Gastroesophageal sphincter (tissue), 4 donors: ENCODE data around the gene IFT88. TPM values are rescaled to one million over a fixed set of nuclear protein-coding genes. Genes with fewer than 3 reads are reported as not detected.

ENCODE experiments used
- ATAC-seq: fragments of 150-250 bp; one replicate; pipeline ENCODE4 v1.9.1; 2016; ENCODE audit warnings: mild to moderate bottlenecking, moderate library complexity
- H3K27ac ChIP-seq, 4 donors: fragments of 200-600 bp; sonication (generic) in 3 of 4; 1 replicate in 3 of 4; 2 replicates in 1 of 4; pipeline ENCODE4 v1.5.1; 2016 to 2019
- H3K27me3 ChIP-seq: fragments of 200-600 bp; sonication (generic); one replicate; pipeline ENCODE4 v1.5.1; 2019
- H3K36me3 ChIP-seq, 2 donors: fragments of 200-600 bp; sonication (generic); one replicate each; pipeline ENCODE4 v1.5.1; 2019; ENCODE audit warnings: control low read depth in 1 of 2
- H3K4me1 ChIP-seq, 3 donors: fragments of 200-600 bp; sonication (generic); 1 replicate in 2 of 3; 2 replicates in 1 of 3; pipeline ENCODE4 v1.5.1; 2016 to 2019; ENCODE audit warnings: control low read depth in 2 of 3
- H3K4me3 ChIP-seq, 2 donors: fragments of 200-600 bp; sonication (generic); one replicate each; pipeline ENCODE4 v1.5.1; 2019; ENCODE audit warnings: mild to moderate bottlenecking in 1 of 2, moderate library complexity in 1 of 2
- H3K9me3 ChIP-seq, 3 donors: fragments of 200-600 bp; sonication (generic); one replicate each; pipeline ENCODE4 v1.5.1; 2017 to 2019; ENCODE audit warnings: control low read depth in 2 of 3
- EP300 ChIP-seq: sonication (generic); formaldehyde crosslinking; IDR thresholded peaks from one replicate; pipeline ENCODE4 v1.6.1; 2017; ENCODE audit warnings: antibody characterized with exemption, mild to moderate bottlenecking
- POLR2A ChIP-seq, 2 donors: fragments of 450-650 bp; IDR thresholded peaks; one replicate each; pipeline ENCODE4 v1.6.1; 2017; ENCODE audit warnings: antibody characterized with exemption in 2 of 2, mild to moderate bottlenecking in 2 of 2, moderate library complexity in 1 of 2
- POLR2AphosphoS5 ChIP-seq: sonication (generic); formaldehyde crosslinking; IDR thresholded peaks from one replicate; pipeline ENCODE4 v1.6.1; 2017; ENCODE audit warnings: antibody characterized with exemption
- WGBS, 2 donors: methylation state at CpG; one replicate each; pipeline ENCODE4 v1.1.5; 2018; ENCODE audit warnings: low coverage in 1 of 2; 5-methylcytosine and 5-hydroxymethylcytosine counted together
- total RNA-seq, 4 donors: library from RNA; depleted of rRNA; stranded (reverse); fragments of >200 nt; gene quantifications; one replicate each; pipeline ENCODE4 v1.1.0, GENCODE V29; 2016
- TF ChIP-seq, protein P1 (sequence below), 4 experiments: fragments of 200-600 bp in 2 of 4; fragments of 450-650 bp in 2 of 4; sonication (generic) in 1 of 4; IDR thresholded peaks; one replicate each; pipeline ENCODE4 v1.5.1; 2017 to 2019; ENCODE audit warnings: antibody characterized with exemption in 4 of 4, mild to moderate bottlenecking in 2 of 4, moderate library complexity in 2 of 4

IFT88 gene
- total RNA-seq, 4 donors from 2014 or later: 9.1 to 21.2 (median 13.2) TPM

DNA sequence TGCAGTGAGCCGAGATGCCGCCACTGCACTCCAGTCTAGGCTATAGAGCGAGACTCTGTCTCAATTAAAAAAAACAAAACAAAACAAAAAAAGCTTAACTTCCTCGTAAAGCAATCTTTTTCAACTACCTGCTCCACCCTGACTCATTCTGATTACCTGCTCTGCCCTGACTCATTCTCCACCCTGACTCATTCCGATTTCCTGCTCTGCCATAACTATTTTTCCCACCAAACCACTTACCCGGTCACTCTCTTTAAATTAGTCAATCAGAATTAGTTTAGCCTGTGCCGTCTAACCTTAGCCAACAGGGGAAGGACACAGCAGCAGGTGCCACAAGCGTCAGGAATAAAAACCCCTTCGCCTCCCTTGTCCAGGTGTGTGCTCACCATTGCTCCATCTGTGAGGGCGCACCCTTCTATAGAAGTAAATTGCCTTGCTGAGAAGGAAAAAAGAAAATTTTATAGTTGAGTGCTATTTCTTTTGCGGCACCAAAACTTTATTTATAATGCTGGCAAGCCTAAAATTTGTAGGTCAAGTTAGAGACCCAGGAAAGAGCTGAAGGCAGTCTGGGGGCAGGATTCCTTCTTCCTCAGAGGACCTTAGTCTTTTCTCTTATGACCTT lies 1.7 kb upstream of the IFT88 start:
- ATAC-seq: no peak
- Histone ChIP-seq H3K4me3 (no peak overlapping the region), H3K36me3 (no peaks in the 10 kb centered on the region), H3K27ac (no peak overlapping the region), H3K4me1 (peaks cover 0 to 11% (median 5%) of the 10 kb centered on the region in 3 donors), H3K9me3 (no peaks in the 10 kb centered on the region), H3K27me3 (no peaks in the 10 kb centered on the region)
- WGBS, 2 donors: 96% methylated on average over 8 to 11 of the region's 11 CpGs
- no peak for TF ChIP-seq EP300
- TF ChIP-seq POLR2A (IDR thresholded peaks at IDR 0.05): no peak
- TF ChIP-seq POLR2AphosphoS5: no peak
- TF ChIP-seq, protein P1, sequence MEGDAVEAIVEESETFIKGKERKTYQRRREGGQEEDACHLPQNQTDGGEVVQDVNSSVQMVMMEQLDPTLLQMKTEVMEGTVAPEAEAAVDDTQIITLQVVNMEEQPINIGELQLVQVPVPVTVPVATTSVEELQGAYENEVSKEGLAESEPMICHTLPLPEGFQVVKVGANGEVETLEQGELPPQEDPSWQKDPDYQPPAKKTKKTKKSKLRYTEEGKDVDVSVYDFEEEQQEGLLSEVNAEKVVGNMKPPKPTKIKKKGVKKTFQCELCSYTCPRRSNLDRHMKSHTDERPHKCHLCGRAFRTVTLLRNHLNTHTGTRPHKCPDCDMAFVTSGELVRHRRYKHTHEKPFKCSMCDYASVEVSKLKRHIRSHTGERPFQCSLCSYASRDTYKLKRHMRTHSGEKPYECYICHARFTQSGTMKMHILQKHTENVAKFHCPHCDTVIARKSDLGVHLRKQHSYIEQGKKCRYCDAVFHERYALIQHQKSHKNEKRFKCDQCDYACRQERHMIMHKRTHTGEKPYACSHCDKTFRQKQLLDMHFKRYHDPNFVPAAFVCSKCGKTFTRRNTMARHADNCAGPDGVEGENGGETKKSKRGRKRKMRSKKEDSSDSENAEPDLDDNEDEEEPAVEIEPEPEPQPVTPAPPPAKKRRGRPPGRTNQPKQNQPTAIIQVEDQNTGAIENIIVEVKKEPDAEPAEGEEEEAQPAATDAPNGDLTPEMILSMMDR (IDR thresholded peaks at IDR 0.05): no peak

DNA sequence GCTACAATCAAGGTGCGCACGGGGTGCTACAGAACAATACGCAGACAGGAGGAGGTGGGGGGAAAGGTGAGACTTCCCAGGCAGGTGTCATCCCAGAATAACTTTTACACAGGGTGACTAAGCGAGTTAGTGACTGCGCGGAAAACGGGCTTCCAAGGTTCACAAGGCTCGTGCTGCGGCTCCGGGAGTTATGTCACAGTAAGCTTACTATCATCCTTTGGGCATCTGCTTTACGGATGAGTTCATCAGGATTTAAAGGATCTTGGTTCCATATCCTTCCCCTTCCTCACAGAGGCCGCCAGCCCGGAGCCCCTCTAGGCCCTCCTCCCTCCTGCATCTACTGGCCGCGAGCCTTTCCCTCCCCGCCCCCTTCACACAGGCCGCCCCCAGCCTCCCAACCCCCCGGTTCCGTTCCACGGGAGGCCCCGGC lies 474 bp upstream of the IFT88 start:
- WGBS, 2 donors: 0 to 2% methylated on average over 5 to 10 of the region's 21 CpGs
- TF ChIP-seq EP300 (no peak), POLR2AphosphoS5 (peak; percentile 55)
- H3K4me3 ChIP-seq: peak overlapping the region; percentile 62 to 72
- no peaks in the 10 kb centered on the region for H3K27me3 ChIP-seq
- peaks cover 0 to 11% (median 5%) of the 10 kb centered on the region in 3 donors for H3K4me1 ChIP-seq
- H3K9me3 ChIP-seq: no peaks in the 10 kb centered on the region
- H3K36me3 ChIP-seq: no peaks in the 10 kb centered on the region
- peak overlapping the region; percentile 80 to 95 (median 90) for H3K27ac ChIP-seq
- ATAC-seq: peak; percentile 62

DNA sequence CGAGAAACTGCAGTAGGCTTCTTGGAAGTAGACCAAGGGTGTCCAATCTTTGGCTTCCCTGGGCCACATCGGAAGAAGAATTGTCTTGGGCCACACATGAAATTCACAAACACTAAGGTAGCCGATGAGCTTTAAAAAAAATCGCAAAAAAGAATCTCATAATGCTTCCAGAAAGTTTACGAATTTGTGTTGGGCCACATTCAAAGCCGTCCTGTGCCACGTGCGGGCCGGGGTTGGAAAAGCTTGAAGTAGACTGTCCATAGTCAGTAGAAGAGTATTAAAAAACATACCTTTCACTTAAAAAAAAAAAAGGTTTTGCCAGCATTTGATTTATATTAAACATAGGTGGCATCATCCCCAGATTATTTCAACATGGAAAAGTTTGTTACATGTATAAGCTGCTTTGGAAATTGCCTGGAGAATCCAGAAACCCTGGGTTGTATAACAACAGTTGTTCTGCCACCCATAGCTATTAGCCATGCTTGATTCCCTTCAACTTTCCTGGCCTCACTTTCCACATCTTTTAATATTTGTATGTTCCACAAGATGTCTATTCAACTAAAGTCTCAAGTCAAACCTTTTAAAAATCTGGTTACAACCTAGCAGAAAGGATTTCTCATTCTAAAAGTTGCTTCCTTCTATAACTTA lies 1.0 kb downstream of the IFT88 start:
- no peak for TF ChIP-seq POLR2AphosphoS5
- TF ChIP-seq, protein P1 (IDR thresholded peaks at IDR 0.05): no peak
- no peak for TF ChIP-seq POLR2A (IDR thresholded peaks at IDR 0.05)
- TF ChIP-seq EP300: no peak
- peak overlapping the region; percentile 62 to 72 for H3K4me3 ChIP-seq
- no peaks in the 10 kb centered on the region for H3K9me3 ChIP-seq
- no peaks in the 10 kb centered on the region for H3K27me3 ChIP-seq
- no peaks in the 10 kb centered on the region for H3K36me3 ChIP-seq
- peaks cover 0 to 11% (median 5%) of the 10 kb centered on the region in 3 donors for H3K4me1 ChIP-seq
- peak overlapping the region; percentile 80 to 95 (median 90) for H3K27ac ChIP-seq
- WGBS, 2 donors: 5 to 11% methylated on average over 7 to 9 of the region's 9 CpGs
- no peak for ATAC-seq

DNA sequence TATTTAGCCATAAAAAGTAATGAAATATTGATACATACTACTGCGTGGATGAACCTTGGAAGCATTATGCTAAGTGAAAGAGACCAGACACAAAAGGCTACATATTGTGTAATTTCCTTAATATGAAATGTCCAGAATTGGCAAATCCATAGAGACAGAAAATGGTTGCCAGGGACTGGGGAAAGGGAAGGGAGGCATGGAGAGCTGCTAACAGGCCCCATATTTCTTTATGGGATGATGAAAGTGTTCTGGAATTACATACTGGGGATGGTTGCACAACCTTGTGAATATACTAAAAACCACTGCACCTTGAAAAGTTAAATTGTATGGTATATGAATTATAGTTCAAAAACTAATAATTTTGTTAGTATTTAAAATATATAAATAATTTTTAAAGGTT lies 3.6 kb downstream of the IFT88 start:
- ATAC-seq: no peak
- WGBS, 2 donors: 80 to 100% methylated on average over 1 of the region's 1 CpG
- no peak overlapping the region for H3K4me3 ChIP-seq

DNA sequence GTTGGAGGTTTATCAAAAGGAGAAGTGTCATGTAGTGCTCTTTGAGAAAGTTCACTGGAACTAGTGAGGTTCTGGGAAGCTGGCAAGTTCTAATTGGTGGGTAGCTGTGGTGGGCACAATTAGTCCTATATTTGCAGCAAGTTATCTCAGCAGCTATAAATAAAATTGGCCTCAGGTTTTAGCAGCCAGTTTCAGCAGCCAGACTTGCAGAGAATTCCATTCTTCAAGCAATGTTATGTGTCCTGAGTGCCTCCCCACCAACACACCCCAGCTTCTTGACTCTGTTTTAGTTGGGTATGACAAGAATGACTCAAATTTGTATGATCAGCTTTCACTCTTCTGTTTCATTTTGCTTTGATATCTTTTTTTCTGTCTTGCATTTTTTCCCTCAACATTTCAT lies 4.7 kb downstream of the IFT88 start:
- no peak for ATAC-seq

More for the DNA sequence above, 3.6 kb downstream of the IFT88 start:
- H3K9me3 ChIP-seq: no peaks in the 10 kb centered on the region
- TF ChIP-seq POLR2A (IDR thresholded peaks at IDR 0.05): no peak
- TF ChIP-seq, protein P1 (IDR thresholded peaks at IDR 0.05): no peak
- no peak for TF ChIP-seq EP300
- TF ChIP-seq POLR2AphosphoS5: no peak
- H3K27me3 ChIP-seq: no peaks in the 10 kb centered on the region
- peaks cover 0 to 11% (median 5%) of the 10 kb centered on the region in 3 donors for H3K4me1 ChIP-seq
- peaks cover 0 to 7% of the 10 kb centered on the region in 2 donors for H3K36me3 ChIP-seq
- no peak overlapping the region for H3K27ac ChIP-seq

More for the DNA sequence above, 4.7 kb downstream of the IFT88 start:
- H3K36me3 ChIP-seq: peaks cover 0 to 16% of the 10 kb centered on the region in 2 donors
- no peak overlapping the region for H3K4me3 ChIP-seq
- TF ChIP-seq, protein P1 (IDR thresholded peaks at IDR 0.05): no peak
- no peak for TF ChIP-seq POLR2AphosphoS5
- no peak for TF ChIP-seq EP300
- TF ChIP-seq POLR2A (IDR thresholded peaks at IDR 0.05): no peak
- peaks cover 0 to 5% (median 0%) of the 10 kb centered on the region in 3 donors for H3K9me3 ChIP-seq
- no peaks in the 10 kb centered on the region for H3K27me3 ChIP-seq
- H3K27ac ChIP-seq: no peak overlapping the region
- H3K4me1 ChIP-seq: peaks cover 0 to 11% (median 5%) of the 10 kb centered on the region in 3 donors
